Upper lobe of right lung (tissue), 1 donor: ENCODE results near the gene FHIT. TPM values are rescaled to one million over a fixed set of nuclear protein-coding genes. Genes with fewer than 3 reads are reported as not detected.
"Not testable (repeated sequence)": the region's sequence is repeated elsewhere in the genome, so short reads cannot be mapped to it uniquely, and the experiment has no call there.

Source experiments
- ATAC-seq: fragments of 200-7000 bp; cut with Tn5 transposase; one replicate; pipeline ENCODE4 v1.9.1; 2020; ENCODE audit warnings: mild to moderate bottlenecking, moderate library complexity
- DNase-seq: peaks from one replicate; pipeline ENCODE4 v3.0.0-alpha.2; 2020
- H3K27ac ChIP-seq: fragments of 200-600 bp; one replicate; pipeline ENCODE4 v1.8.0; 2022
- H3K27me3 ChIP-seq: fragments of 200-600 bp; one replicate; pipeline ENCODE4 v1.8.0; 2022; ENCODE audit warnings: mild to moderate bottlenecking
- H3K36me3 ChIP-seq: fragments of 200-600 bp; one replicate; pipeline ENCODE4 v1.8.0; 2022
- H3K4me1 ChIP-seq: fragments of 200-600 bp; one replicate; pipeline ENCODE4 v1.8.0; 2022
- H3K4me3 ChIP-seq: fragments of 200-600 bp; one replicate; pipeline ENCODE4 v1.8.0; 2022; ENCODE audit warnings: mild to moderate bottlenecking
- H3K9me3 ChIP-seq: fragments of 200-600 bp; one replicate; pipeline ENCODE4 v1.8.0; 2022
- CTCF ChIP-seq: fragments of 200-600 bp; IDR thresholded peaks from one replicate; pipeline ENCODE4 v1.8.0; 2022; ENCODE audit warnings: antibody characterized with exemption
- intact Hi-C: fragments of 100-400 bp; cut with DNase I; formaldehyde crosslinking; loops from one replicate; pipeline ENCODE4 v1.11.0; 2022
- total RNA-seq: library from RNA; stranded (reverse); fragmentation: NEBNext Ultra II Directional; extraction: Animal tissue kit (Norgen Biotek cat#: 25700); gene quantifications from one replicate; pipeline ENCODE4 v1.2.1, GENCODE V29; 2021
- donor health status: DM: no; HTN: yes; CAD: no; lungs with severe emphysema.

The FHIT gene
- total RNA-seq, 1 donor from 2014 or later, result 9.6 TPM

- no peak for ATAC-seq
- intact Hi-C loops, result no loop called here
- no peaks in the 10 kb centered on the region for H3K9me3 ChIP-seq
- H3K27me3 ChIP-seq, result no peaks in the 10 kb centered on the region
- no peak overlapping the region for H3K4me3 ChIP-seq
- H3K36me3 ChIP-seq, result no peaks in the 10 kb centered on the region
- no peak for TF ChIP-seq CTCF
- no peak overlapping the region for H3K27ac ChIP-seq
- no peak for DNase-seq
- H3K4me1 ChIP-seq, result no peaks in the 10 kb centered on the region
These were observed 1442.2 kb downstream of the FHIT start for GRCh38 chr3:59809016-59809415.

- Histone ChIP-seq H3K36me3 (no peaks in the 10 kb centered on the region), H3K27me3 (no peaks in the 10 kb centered on the region), H3K4me1 (no peaks in the 10 kb centered on the region), H3K4me3 (no peak overlapping the region), H3K27ac (no peak overlapping the region), H3K9me3 (no peaks in the 10 kb centered on the region)
- intact Hi-C loops, result no loop called here
- DNase-seq, result no peak
- no peak for TF ChIP-seq CTCF
- ATAC-seq, result no peak
These were observed 1442.8 kb downstream of the FHIT start for GRCh38 chr3:59808446-59808845.

- H3K36me3 ChIP-seq, result no peaks in the 10 kb centered on the region
- H3K27me3 ChIP-seq, result no peaks in the 10 kb centered on the region
- no peak for DNase-seq
- no peak for TF ChIP-seq CTCF
- no peak overlapping the region for H3K27ac ChIP-seq
- H3K4me3 ChIP-seq, result no peak overlapping the region
- no peaks in the 10 kb centered on the region for H3K9me3 ChIP-seq
- no peak for ATAC-seq
- H3K4me1 ChIP-seq, result no peaks in the 10 kb centered on the region
- intact Hi-C loops, result no loop called here
These were observed 1448.0 kb downstream of the FHIT start for GRCh38 chr3:59803268-59803667.

- DNase-seq, intact Hi-C loops, H3K4me3 ChIP-seq, ATAC-seq, H3K4me1 ChIP-seq, H3K36me3 ChIP-seq, H3K27ac ChIP-seq, H3K9me3 ChIP-seq, H3K27me3 ChIP-seq: not testable (repeated sequence)
These were observed 1448.8 kb downstream of the FHIT start for GRCh38 chr3:59802453-59802852.

GRCh38 chr3:59802045-59802444 is 1449.2 kb downstream of the FHIT start:
- ATAC-seq, result no peak
- Histone ChIP-seq H3K4me3 (no peak overlapping the region), H3K9me3 (no peaks in the 10 kb centered on the region), H3K27ac (no peak overlapping the region), H3K4me1 (no peaks in the 10 kb centered on the region), H3K36me3 (no peaks in the 10 kb centered on the region), H3K27me3 (no peaks in the 10 kb centered on the region)
- DNase-seq, result no peak
- TF ChIP-seq CTCF, result no peak
- intact Hi-C loops, result no loop called here

GRCh38 chr3:59800481-59800880 is 1450.8 kb downstream of the FHIT start:
- H3K4me1 ChIP-seq, result no peaks in the 10 kb centered on the region

More at GRCh38 chr3:59800481-59800880, 1450.8 kb downstream of the FHIT start:
- H3K4me3 ChIP-seq, result no peak overlapping the region
- no peak overlapping the region for H3K27ac ChIP-seq
- intact Hi-C loops, result no loop called here
- DNase-seq (no peak), ATAC-seq (no peak)
- TF ChIP-seq CTCF, result no peak
- H3K9me3 ChIP-seq, result no peaks in the 10 kb centered on the region
- H3K36me3 ChIP-seq, result no peaks in the 10 kb centered on the region
- no peaks in the 10 kb centered on the region for H3K27me3 ChIP-seq
